ENCODE data around the gene USP43.

The USP43 gene

GRCh38 chr17:9696279-9697044 is 51.1 kb downstream of the USP43 start:
- no peak overlapping the region for H3K4me3 ChIP-seq (ENCODE audit: low read depth, low read length)
- DNase-seq (ENCODE audit: low read depth): no peak
- no peak for TF ChIP-seq MYC (IDR thresholded peaks at IDR 0.05; ENCODE audit: low read depth, low read length)
- TF ChIP-seq CTCF (IDR thresholded peaks at IDR 0.05; ENCODE audit: low read depth, low read length): no peak
- TF ChIP-seq MAX (IDR thresholded peaks at IDR 0.05; ENCODE audit: low read depth, low read length): no peak
- no peak for TF ChIP-seq POLR2A (IDR thresholded peaks at IDR 0.05; ENCODE audit: extremely low read depth, insufficient read length)

GRCh38 chr17:9700136-9700535 is 54.8 kb downstream of the USP43 start:
- DNase-seq (ENCODE audit: low read depth): no peak
- no peak overlapping the region for H3K4me3 ChIP-seq (ENCODE audit: low read depth, low read length)
- TF ChIP-seq MAX (IDR thresholded peaks at IDR 0.05; ENCODE audit: low read depth, low read length) (no peak), CTCF (IDR thresholded peaks at IDR 0.05; ENCODE audit: low read depth, low read length) (no peak), POLR2A (IDR thresholded peaks at IDR 0.05; ENCODE audit: extremely low read depth, insufficient read length) (no peak), MYC (IDR thresholded peaks at IDR 0.05; ENCODE audit: low read depth, low read length) (no peak)

- no peak for DNase-seq (ENCODE audit: low read depth)
- TF ChIP-seq POLR2A (IDR thresholded peaks at IDR 0.05; ENCODE audit: extremely low read depth, insufficient read length) (no peak), MYC (IDR thresholded peaks at IDR 0.05; ENCODE audit: low read depth, low read length) (no peak), CTCF (IDR thresholded peaks at IDR 0.05; ENCODE audit: low read depth, low read length) (no peak), MAX (IDR thresholded peaks at IDR 0.05; ENCODE audit: low read depth, low read length) (no peak)
- no peak overlapping the region for H3K4me3 ChIP-seq (ENCODE audit: low read depth, low read length)
Measured at GRCh38 chr17:9700754-9701476, 55.6 kb downstream of the USP43 start.

GRCh38 chr17:9702482-9702881 is 57.2 kb downstream of the USP43 start:
- DNase-seq (ENCODE audit: low read depth): no peak
- H3K4me3 ChIP-seq (ENCODE audit: low read depth, low read length): no peak overlapping the region

More at GRCh38 chr17:9702482-9702881, 57.2 kb downstream of the USP43 start:
- no peak for TF ChIP-seq MYC (IDR thresholded peaks at IDR 0.05; ENCODE audit: low read depth, low read length)
- TF ChIP-seq CTCF (IDR thresholded peaks at IDR 0.05; ENCODE audit: low read depth, low read length): no peak
- no peak for TF ChIP-seq POLR2A (IDR thresholded peaks at IDR 0.05; ENCODE audit: extremely low read depth, insufficient read length)
- TF ChIP-seq MAX (IDR thresholded peaks at IDR 0.05; ENCODE audit: low read depth, low read length): no peak
